ENCODE measurements around the gene RNF152. TPM values are rescaled to one million over a fixed set of nuclear protein-coding genes. Genes with fewer than 3 reads are reported as not detected.

Gene RNF152
- total and polyA plus RNA-seq, 2 donors (not counting 3 experiments of a cell fraction or from before 2014, with no cell fraction given): 20.8 to 27.5 TPM

DNA sequence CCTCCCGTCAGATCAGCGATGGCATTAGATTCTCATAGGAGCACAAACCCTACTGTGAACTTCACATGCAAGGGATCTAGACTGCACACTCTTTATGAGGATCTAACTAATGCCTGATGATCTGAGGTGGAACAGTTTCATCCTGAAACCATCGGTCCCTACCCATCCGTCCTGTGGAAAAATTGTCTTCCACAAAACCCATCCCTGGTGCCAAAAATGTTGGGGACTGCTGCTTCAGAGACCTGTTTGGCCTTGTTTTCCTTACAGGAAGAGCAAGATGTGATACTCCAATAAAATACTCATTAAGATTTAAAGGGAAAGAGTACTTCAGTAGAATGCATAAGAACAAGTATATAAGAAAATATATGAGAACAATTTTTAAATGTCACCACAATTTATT, 71.1 kb downstream of the RNF152 start:
- dilution Hi-C loops (cut with MboI; ENCODE audit: extremely low pct_ligation_motif_present, low sequenced_read_pairs) (no loop called here), intact Hi-C loops (cut with micrococcal nuclease) (no loop called here)
- H3K9me3 ChIP-seq (replicated peaks; ENCODE audit: control insufficient read depth, insufficient read depth, low read length): no peaks in the 10 kb centered on the region
- H3K27me3 ChIP-seq (ENCODE audit: control insufficient read depth in 2 of 2, insufficient read depth in 2 of 2, low read length in 2 of 2): no peaks in the 10 kb centered on the region
- H3K79me2 ChIP-seq (ENCODE audit: control insufficient read depth, insufficient read depth, low read length): peaks cover 13% of the 10 kb centered on the region
- H3K4me1 ChIP-seq (ENCODE audit: control insufficient read depth, extremely low read depth, insufficient read depth, low read length): no peaks in the 10 kb centered on the region
- TF ChIP-seq JUN (IDR thresholded peaks at IDR 0.05; ENCODE audit: borderline replicate concordance, insufficient read depth, insufficient read length, low read depth) (no peak), MYC (IDR thresholded peaks at IDR 0.05; ENCODE audit: low read depth, low read length) (no peak), CTCF (IDR thresholded peaks at IDR 0.05; ENCODE audit: extremely low read depth in 1 of 2, insufficient read depth in 1 of 2, low read depth in 1 of 2, low read length in 2 of 2) (no peak), EZH2 (IDR thresholded peaks at IDR 0.05; ENCODE audit: borderline replicate concordance, low read depth, low read length, severe bottlenecking) (no peak), FOS (IDR thresholded peaks at IDR 0.05; ENCODE audit: borderline replicate concordance, insufficient read depth, low read length) (no peak), POLR2AphosphoS5 (IDR thresholded peaks at IDR 0.05; ENCODE audit: insufficient read depth, low read depth, low read length) (no peak), GATA2 (IDR thresholded peaks at IDR 0.05; ENCODE audit: insufficient read depth, insufficient read length, low read depth, low read length) (no peak), POLR2A (IDR thresholded peaks at IDR 0.05; ENCODE audit: low read depth, low read length) (no peak)
- TF ChIP-seq, protein P1, sequence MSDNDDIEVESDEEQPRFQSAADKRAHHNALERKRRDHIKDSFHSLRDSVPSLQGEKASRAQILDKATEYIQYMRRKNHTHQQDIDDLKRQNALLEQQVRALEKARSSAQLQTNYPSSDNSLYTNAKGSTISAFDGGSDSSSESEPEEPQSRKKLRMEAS (IDR thresholded peaks at IDR 0.05; ENCODE audit: insufficient read depth, insufficient read length): no peak
- H2AFZ ChIP-seq (ENCODE audit: low read depth, low read length): no peak overlapping the region
- H3K9ac ChIP-seq (replicated peaks; ENCODE audit: extremely low read depth, insufficient read depth, low read length): no peak overlapping the region
- no peaks in the 10 kb centered on the region for H4K20me1 ChIP-seq (replicated peaks; ENCODE audit: control insufficient read depth, extremely low read depth, insufficient read depth, low read length)
- H3K9me1 ChIP-seq (replicated peaks; ENCODE audit: control insufficient read depth, extremely low read depth, insufficient read depth, low read length): no peaks in the 10 kb centered on the region
- no peak overlapping the region for H3K27ac ChIP-seq (ENCODE audit: insufficient read depth, low read depth, low read length)
- CTCF ChIA-PET: interaction anchor here (1.0 kb wide), 1 partner anchor 9 kb away, joined by 3 read pairs; no protein-coding TSS in a partner anchor
- FAIRE-seq: no peak
- H3K4me2 ChIP-seq (ENCODE audit: insufficient read depth, low read length): no peak overlapping the region
- no TSS peak for BruUV-seq (replicated peaks)
- no peaks in the 10 kb centered on the region for H3K36me3 ChIP-seq (ENCODE audit: control insufficient read depth in 2 of 2, extremely low read depth in 1 of 2, insufficient read depth in 2 of 2, low read length in 2 of 2)
- POLR2A ChIA-PET: no interaction called here
- DNase-seq (ENCODE audit: low read depth, low spot score): no peak
- no peak overlapping the region for H3K4me3 ChIP-seq (replicated peaks in 1 of 3; ENCODE audit: insufficient read depth in 1 of 3, low read depth in 1 of 3, low read length in 3 of 3)
